ENCODE results near the gene CBX1. TPM values are rescaled to one million over a fixed set of nuclear protein-coding genes. Genes with fewer than 3 reads are reported as not detected.
A peak's percentile ranks its signal among the peaks of the same experiment; 100 is the strongest.

Gene CBX1
- total RNA-seq, 2 donors from 2014 or later = 35.0 to 43.7 TPM

- H3K36me3 ChIP-seq = peaks cover 0 to 32% of the 10 kb centered on the region in 2 donors
- H3K27me3 ChIP-seq (replicated peaks; ENCODE audit: insufficient read depth) = no peaks in the 10 kb centered on the region
- peak; percentile 87 for DNase-seq (ENCODE audit: low spot score)
Observed at GRCh38 chr17:48054238-48055185, 46.8 kb downstream of the CBX1 start.

GRCh38 chr17:48053758-48054237, 47.5 kb downstream of the CBX1 start:
- peaks cover 43% of the 10 kb centered on the region for H3K4me1 ChIP-seq (replicated peaks)
- no peak overlapping the region for H3K4me3 ChIP-seq
- peak overlapping the region; percentile 95 to 98 for H3K27ac ChIP-seq
- H3K27me3 ChIP-seq (replicated peaks; ENCODE audit: insufficient read depth) = no peaks in the 10 kb centered on the region
- intact Hi-C loops (cut with DNase I) = no loop called here
- TF ChIP-seq POLR2AphosphoS5 (IDR thresholded peaks at IDR 0.05) (no peak), CTCF (IDR thresholded peaks at IDR 0.05) (no peak)
- WGBS = 22% methylated on average over 6 of the region's 6 CpGs
- H3K9me3 ChIP-seq = no peaks in the 10 kb centered on the region
- peaks cover 0 to 25% of the 10 kb centered on the region in 2 donors for H3K36me3 ChIP-seq
- DNase-seq (ENCODE audit: low spot score) = no peak

More at GRCh38 chr17:48054238-48055185, 46.8 kb downstream of the CBX1 start:
- no peaks in the 10 kb centered on the region for H3K9me3 ChIP-seq
- 23% methylated on average over 29 of the region's 34 CpGs for WGBS
- TF ChIP-seq POLR2AphosphoS5 (IDR thresholded peaks at IDR 0.05) (peak; percentile 89), CTCF (IDR thresholded peaks at IDR 0.05) (no peak), POLR2A (IDR thresholded peaks at IDR 0.05) (peak; percentile 17)
- H3K27ac ChIP-seq = peak overlapping the region; percentile 95 to 98
- H3K4me3 ChIP-seq = peak overlapping the region in 1 of 2 donors; percentile 19
- peaks cover 42% of the 10 kb centered on the region for H3K4me1 ChIP-seq (replicated peaks)
- intact Hi-C loops (cut with DNase I) = no loop called here

GRCh38 chr17:48052956-48053757, 48.1 kb downstream of the CBX1 start:
- no peak for TF ChIP-seq POLR2A (IDR thresholded peaks at IDR 0.05)
- TF ChIP-seq POLR2AphosphoS5 (IDR thresholded peaks at IDR 0.05) = peak; percentile 37
- Histone ChIP-seq H3K9me3 (no peaks in the 10 kb centered on the region), H3K4me1 (replicated peaks) (peaks cover 43% of the 10 kb centered on the region), H3K27ac (peak overlapping the region; percentile 95 to 98), H3K36me3 (peaks cover 0 to 21% of the 10 kb centered on the region in 2 donors), H3K27me3 (replicated peaks; ENCODE audit: insufficient read depth) (no peaks in the 10 kb centered on the region), H3K4me3 (no peak overlapping the region)
- peak; percentile 20 for DNase-seq (ENCODE audit: low spot score)
- WGBS = 52% methylated on average over 3 of the region's 5 CpGs
- intact Hi-C loops (cut with DNase I) = no loop called here

GRCh38 chr17:48051706-48052486, 49.4 kb downstream of the CBX1 start:
- H3K4me1 ChIP-seq (replicated peaks) = peaks cover 47% of the 10 kb centered on the region
- peak; percentile 68 for TF ChIP-seq POLR2AphosphoS5 (IDR thresholded peaks at IDR 0.05)
- TF ChIP-seq CTCF (IDR thresholded peaks at IDR 0.05) = peak in 1 of 4 experiments; percentile 22
- TF ChIP-seq POLR2A (IDR thresholded peaks at IDR 0.05) = no peak

More at GRCh38 chr17:48051706-48052486, 49.4 kb downstream of the CBX1 start:
- 48% methylated on average over 5 of the region's 5 CpGs for WGBS
- Histone ChIP-seq H3K9me3 (no peaks in the 10 kb centered on the region), H3K27ac (peak overlapping the region; percentile 95 to 98), H3K4me3 (peak overlapping the region in 1 of 2 donors; percentile 9), H3K27me3 (replicated peaks; ENCODE audit: insufficient read depth) (no peaks in the 10 kb centered on the region), H3K36me3 (peaks cover 0 to 8% of the 10 kb centered on the region in 2 donors)
- intact Hi-C loops (cut with DNase I) = no loop called here
- peak; percentile 28 for DNase-seq (ENCODE audit: low spot score)

Data from prostate gland (tissue), 2 donors.